Measurements from ENCODE around the gene STIM2.

Gene STIM2

GRCh38 chr4:27042411-27042810 lies 181.8 kb downstream of the STIM2 start:
- DNase-seq, result no peak
- H3K4me3 Mint-ChIP-seq, result no peak overlapping the region
- H3K27me3 Mint-ChIP-seq, result peaks cover 25% of the 10 kb centered on the region
- peaks cover 7% of the 10 kb centered on the region for H3K9me3 Mint-ChIP-seq
- H3K4me1 Mint-ChIP-seq (ENCODE audit: low read depth), result no peaks in the 10 kb centered on the region
- no peak overlapping the region for H3K27ac Mint-ChIP-seq
- H3K36me3 Mint-ChIP-seq (ENCODE audit: low read depth), result no peaks in the 10 kb centered on the region

GRCh38 chr4:27043200-27043599 lies 182.6 kb downstream of the STIM2 start:
- Mint-ChIP-seq H3K4me3 (no peak overlapping the region), H3K27ac (no peak overlapping the region), H3K27me3 (peaks cover 26% of the 10 kb centered on the region), H3K9me3 (peaks cover 7% of the 10 kb centered on the region), H3K4me1 (ENCODE audit: low read depth) (peaks cover under 1% of the 10 kb centered on the region), H3K36me3 (ENCODE audit: low read depth) (no peaks in the 10 kb centered on the region)
- no peak for DNase-seq

DNA sequence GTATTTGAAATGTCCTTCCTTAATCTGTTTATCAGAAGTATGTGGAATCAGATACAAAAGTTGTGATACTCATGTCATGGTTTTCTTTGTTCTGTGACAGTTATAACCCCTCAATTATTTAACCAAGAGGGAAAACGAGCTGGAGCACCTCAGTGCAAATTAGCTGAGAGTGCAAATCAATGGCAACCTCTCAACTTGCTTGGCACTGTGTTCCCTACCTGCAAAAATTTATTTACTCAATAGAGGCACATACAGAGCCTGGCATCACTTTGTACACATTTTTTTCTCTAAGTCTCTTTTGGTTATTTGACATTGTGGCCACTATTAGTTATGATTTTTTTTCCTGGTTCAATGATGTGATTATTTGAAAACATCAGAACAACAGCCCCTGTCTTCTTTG lies 186.2 kb downstream of the STIM2 start:
- Mint-ChIP-seq H3K9me3 (peaks cover 7% of the 10 kb centered on the region), H3K27ac (no peak overlapping the region), H3K36me3 (ENCODE audit: low read depth) (no peaks in the 10 kb centered on the region), H3K27me3 (peaks cover 56% of the 10 kb centered on the region), H3K4me1 (ENCODE audit: low read depth) (peaks cover 8% of the 10 kb centered on the region), H3K4me3 (no peak overlapping the region)
- no peak for DNase-seq

DNA sequence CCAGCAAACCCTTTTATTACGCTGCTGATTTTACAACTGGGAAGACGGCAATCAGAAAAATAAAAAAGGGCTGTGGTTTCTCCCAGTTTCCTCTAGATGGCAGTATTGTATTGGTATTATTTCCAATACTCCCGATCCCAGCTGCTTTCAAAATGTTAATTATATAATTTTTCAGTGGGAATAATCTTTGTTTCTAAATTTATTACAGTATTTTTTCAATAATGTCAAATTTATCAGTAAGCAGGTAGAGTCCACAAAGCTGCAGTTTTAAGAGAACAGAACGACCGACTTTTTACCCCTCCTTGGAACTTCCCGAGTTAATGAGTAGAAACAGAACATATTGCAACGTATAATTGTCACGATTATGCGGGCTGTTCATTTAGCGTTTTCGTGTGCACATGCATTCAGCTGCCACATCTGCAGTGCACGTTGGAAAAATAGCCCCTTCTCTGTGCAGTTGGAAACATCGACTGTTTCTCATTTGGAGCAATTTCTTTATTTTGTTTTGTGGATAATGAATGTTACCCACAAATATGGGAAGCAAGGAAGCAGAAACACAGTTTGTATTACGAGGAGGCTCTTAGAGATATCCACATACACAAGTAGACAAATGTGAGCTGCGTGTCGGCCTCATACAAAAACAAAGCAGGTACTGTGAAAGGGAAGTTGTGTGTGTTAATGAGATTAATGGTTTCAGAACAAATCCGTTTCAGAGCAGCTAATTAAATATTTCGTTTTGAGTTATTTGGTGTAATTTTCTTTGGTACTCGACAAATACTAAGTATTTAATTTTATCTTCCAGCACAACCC lies 188.0 kb downstream of the STIM2 start:
- Mint-ChIP-seq H3K27me3 (peaks cover 65% of the 10 kb centered on the region), H3K9me3 (peaks cover 7% of the 10 kb centered on the region)
- DNase-seq, result no peak

GRCh38 chr4:27049239-27049829 lies 188.7 kb downstream of the STIM2 start:
- Mint-ChIP-seq H3K4me1 (ENCODE audit: low read depth) (peaks cover 8% of the 10 kb centered on the region), H3K9me3 (peaks cover 3% of the 10 kb centered on the region), H3K27me3 (peaks cover 60% of the 10 kb centered on the region), H3K36me3 (ENCODE audit: low read depth) (no peaks in the 10 kb centered on the region), H3K27ac (no peak overlapping the region), H3K4me3 (no peak overlapping the region)
- no peak for DNase-seq

More for the DNA sequence above, 188.0 kb downstream of the STIM2 start:
- H3K4me1 Mint-ChIP-seq (ENCODE audit: low read depth), result peaks cover 8% of the 10 kb centered on the region
- H3K36me3 Mint-ChIP-seq (ENCODE audit: low read depth), result no peaks in the 10 kb centered on the region
- no peak overlapping the region for H3K27ac Mint-ChIP-seq
- peak overlapping the region; percentile 32 for H3K4me3 Mint-ChIP-seq

DNA sequence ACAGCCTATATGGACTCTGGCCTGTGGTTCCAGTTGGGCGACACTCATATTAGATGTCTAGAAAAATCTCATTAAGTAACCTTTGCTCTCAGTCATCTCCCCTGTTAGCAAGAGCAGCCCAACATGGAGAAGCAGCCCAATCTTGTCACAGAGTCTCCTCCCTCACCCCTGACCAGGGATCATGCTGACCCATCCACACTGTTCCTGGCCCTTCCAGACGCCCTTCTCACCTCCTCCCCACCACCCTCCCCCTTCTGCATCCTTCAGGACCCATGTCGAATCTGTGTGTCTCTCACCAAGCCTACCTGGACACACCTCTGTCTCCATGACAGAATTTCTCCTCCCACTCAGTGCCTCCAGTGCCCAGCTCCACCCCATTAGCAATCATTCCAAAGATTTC lies 190.1 kb downstream of the STIM2 start:
- peaks cover 60% of the 10 kb centered on the region for H3K27me3 Mint-ChIP-seq
- H3K9me3 Mint-ChIP-seq, result no peaks in the 10 kb centered on the region

GRCh38 chr4:27055221-27055760 lies 194.7 kb downstream of the STIM2 start:
- no peak for DNase-seq
- H3K27me3 Mint-ChIP-seq, result peaks cover 32% of the 10 kb centered on the region
- no peaks in the 10 kb centered on the region for H3K9me3 Mint-ChIP-seq
- no peaks in the 10 kb centered on the region for H3K4me1 Mint-ChIP-seq (ENCODE audit: low read depth)
- no peaks in the 10 kb centered on the region for H3K36me3 Mint-ChIP-seq (ENCODE audit: low read depth)
- no peak overlapping the region for H3K27ac Mint-ChIP-seq
- no peak overlapping the region for H3K4me3 Mint-ChIP-seq

More for the DNA sequence above, 190.1 kb downstream of the STIM2 start:
- no peak for DNase-seq
- peaks cover 8% of the 10 kb centered on the region for H3K4me1 Mint-ChIP-seq (ENCODE audit: low read depth)
- no peaks in the 10 kb centered on the region for H3K36me3 Mint-ChIP-seq (ENCODE audit: low read depth)
- no peak overlapping the region for H3K4me3 Mint-ChIP-seq
- no peak overlapping the region for H3K27ac Mint-ChIP-seq

DNA sequence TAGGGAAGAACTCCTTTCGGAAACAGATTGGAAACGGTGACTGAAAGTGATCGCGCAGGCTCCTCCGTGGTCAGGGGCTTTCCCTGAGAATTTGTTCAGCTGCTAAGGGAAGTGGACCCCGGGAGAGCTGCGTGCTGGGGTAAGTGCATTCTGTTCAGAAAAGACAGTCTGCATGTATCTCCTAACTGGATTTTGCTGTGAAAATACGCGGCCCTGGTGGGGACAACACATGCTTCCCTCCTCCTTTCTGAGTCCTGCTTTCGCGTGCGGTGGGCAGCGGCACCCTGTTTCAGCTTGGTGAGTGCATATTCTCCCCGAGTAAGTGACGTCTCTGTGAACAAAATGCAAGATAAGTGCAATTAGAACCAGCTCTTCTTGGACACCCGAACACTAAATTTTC lies 195.6 kb downstream of the STIM2 start:
- Mint-ChIP-seq H3K4me3 (no peak overlapping the region), H3K36me3 (ENCODE audit: low read depth) (no peaks in the 10 kb centered on the region), H3K27me3 (peaks cover 28% of the 10 kb centered on the region), H3K4me1 (ENCODE audit: low read depth) (no peaks in the 10 kb centered on the region), H3K27ac (no peak overlapping the region), H3K9me3 (no peaks in the 10 kb centered on the region)
- DNase-seq, result no peak

- H3K36me3 Mint-ChIP-seq (ENCODE audit: low read depth), result no peaks in the 10 kb centered on the region
- H3K27me3 Mint-ChIP-seq, result peaks cover 25% of the 10 kb centered on the region
- no peaks in the 10 kb centered on the region for H3K4me1 Mint-ChIP-seq (ENCODE audit: low read depth)
- H3K4me3 Mint-ChIP-seq, result no peak overlapping the region
- no peaks in the 10 kb centered on the region for H3K9me3 Mint-ChIP-seq
- no peak overlapping the region for H3K27ac Mint-ChIP-seq
- DNase-seq, result no peak
Measured at GRCh38 chr4:27057053-27057452, 196.4 kb downstream of the STIM2 start.

DNA sequence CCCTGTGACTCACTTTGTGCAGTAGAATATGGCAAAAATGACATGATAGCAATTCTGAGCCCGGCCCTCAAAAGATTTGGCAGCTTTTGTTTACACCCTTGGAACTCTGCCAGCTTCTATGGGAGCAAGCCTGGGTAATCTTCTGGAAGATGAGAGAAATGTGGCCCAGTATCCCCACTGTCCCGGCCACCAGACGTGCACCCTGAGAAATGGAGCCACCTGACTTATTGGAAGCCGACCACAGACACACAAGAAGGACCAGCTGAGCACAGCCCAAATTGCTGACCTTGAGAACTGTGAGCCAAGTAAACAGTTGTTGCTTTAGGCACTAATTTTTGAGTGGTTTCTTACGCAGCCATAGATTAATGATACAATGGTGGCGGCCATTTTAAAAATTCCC lies 197.0 kb downstream of the STIM2 start:
- Mint-ChIP-seq H3K4me1 (ENCODE audit: low read depth) (no peaks in the 10 kb centered on the region), H3K4me3 (no peak overlapping the region), H3K27ac (no peak overlapping the region), H3K9me3 (no peaks in the 10 kb centered on the region), H3K36me3 (ENCODE audit: low read depth) (no peaks in the 10 kb centered on the region), H3K27me3 (peaks cover 21% of the 10 kb centered on the region)
- no peak for DNase-seq

- no peak overlapping the region for H3K4me3 Mint-ChIP-seq
- H3K27me3 Mint-ChIP-seq, result peaks cover 18% of the 10 kb centered on the region
- H3K36me3 Mint-ChIP-seq (ENCODE audit: low read depth), result no peaks in the 10 kb centered on the region
- no peaks in the 10 kb centered on the region for H3K9me3 Mint-ChIP-seq
- no peak overlapping the region for H3K27ac Mint-ChIP-seq
- DNase-seq, result no peak
- H3K4me1 Mint-ChIP-seq (ENCODE audit: low read depth), result no peaks in the 10 kb centered on the region
Measured at GRCh38 chr4:27058819-27059406, 198.3 kb downstream of the STIM2 start.

- H3K27me3 Mint-ChIP-seq, result peaks cover 20% of the 10 kb centered on the region
- H3K27ac Mint-ChIP-seq, result no peak overlapping the region
- H3K4me1 Mint-ChIP-seq (ENCODE audit: low read depth), result no peaks in the 10 kb centered on the region
- no peak for DNase-seq
- no peaks in the 10 kb centered on the region for H3K9me3 Mint-ChIP-seq
- H3K36me3 Mint-ChIP-seq (ENCODE audit: low read depth), result no peaks in the 10 kb centered on the region
- H3K4me3 Mint-ChIP-seq, result no peak overlapping the region
Measured at GRCh38 chr4:27059446-27059845, 198.8 kb downstream of the STIM2 start.

GRCh38 chr4:27062256-27062655 lies 201.6 kb downstream of the STIM2 start:
- Mint-ChIP-seq H3K27ac (no peak overlapping the region), H3K9me3 (no peaks in the 10 kb centered on the region), H3K4me1 (ENCODE audit: low read depth) (no peaks in the 10 kb centered on the region), H3K27me3 (peaks cover 11% of the 10 kb centered on the region), H3K36me3 (ENCODE audit: low read depth) (no peaks in the 10 kb centered on the region), H3K4me3 (no peak overlapping the region)
- DNase-seq, result no peak

DNA sequence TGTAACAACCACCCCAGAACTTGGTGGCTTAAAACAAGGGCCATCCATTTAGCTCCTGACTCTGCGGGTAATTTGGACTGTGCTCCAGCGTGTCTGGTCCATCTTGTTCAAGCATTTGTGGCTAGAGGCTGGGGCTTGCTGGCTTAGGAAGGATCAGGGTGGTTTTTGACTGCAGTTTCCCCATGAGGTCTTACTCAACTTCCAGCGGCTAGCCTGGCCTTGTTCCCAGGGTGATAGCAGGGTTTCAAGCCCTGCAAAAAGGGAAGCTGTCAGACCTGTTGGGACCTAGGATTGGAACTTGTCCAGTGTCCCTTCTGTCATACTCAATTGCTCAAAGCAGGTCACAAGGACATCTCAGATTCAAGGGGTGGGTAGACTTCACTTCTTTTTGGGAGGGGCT lies 205.9 kb downstream of the STIM2 start:
- Mint-ChIP-seq H3K9me3 (no peaks in the 10 kb centered on the region), H3K27ac (no peak overlapping the region), H3K4me1 (ENCODE audit: low read depth) (no peaks in the 10 kb centered on the region), H3K4me3 (no peak overlapping the region), H3K36me3 (ENCODE audit: low read depth) (no peaks in the 10 kb centered on the region), H3K27me3 (peaks cover 6% of the 10 kb centered on the region)
- DNase-seq, result no peak

Data from activated T-cell treated with anti-CD3 and anti-CD28 coated beads, Interleukin-2, amount 50 U/mL, for 24 hours (primary cell).